Endodermal cell (in vitro differentiated cells): ENCODE measurements around the gene BNC2. TPM values are rescaled to one million over a fixed set of nuclear protein-coding genes. Genes with fewer than 3 reads are reported as not detected.

Experiments used
- DNase-seq: peaks from one replicate; pipeline ENCODE4 v3.0.0-alpha.2; 2017
- H3K27ac ChIP-seq: 2 replicates; pipeline ENCODE4 v1.5.1; 2013; ENCODE audit warnings: mild to moderate bottlenecking, low read depth, low read length, moderate library complexity
- H3K27me3 ChIP-seq: 2 replicates; pipeline ENCODE4 v1.6.1; 2013; ENCODE audit warnings: mild to moderate bottlenecking, low read length, moderate library complexity; ENCODE audit not compliant: insufficient read depth, control insufficient read depth, poor library complexity, severe bottlenecking
- H3K36me3 ChIP-seq: 2 replicates; pipeline ENCODE4 v1.7.0; 2013; ENCODE audit warnings: mild to moderate bottlenecking, low read length, moderate library complexity; ENCODE audit not compliant: control insufficient read depth, insufficient read depth
- H3K4me1 ChIP-seq: one replicate; pipeline ENCODE4 v1.7.0; 2013; ENCODE audit warnings: low read length; ENCODE audit not compliant: control insufficient read depth, insufficient read depth
- H3K4me3 ChIP-seq: 2 replicates; pipeline ENCODE4 v1.5.1; 2013; ENCODE audit warnings: mild to moderate bottlenecking, low read length, moderate library complexity
- H3K9ac ChIP-seq: 2 replicates; pipeline ENCODE4 v1.6.1; 2013; ENCODE audit warnings: mild to moderate bottlenecking, low read length, moderate library complexity; ENCODE audit not compliant: poor library complexity, severe bottlenecking; ENCODE audit errors: extremely low read depth
- H3K9me3 ChIP-seq: 2 replicates; pipeline ENCODE4 v1.6.1; 2013; ENCODE audit warnings: mild to moderate bottlenecking, low read length, moderate library complexity; ENCODE audit not compliant: control insufficient read depth
- H3K27ac Mint-ChIP-seq: 2 replicates; pipeline ENCODE4 v1.8.0; 2020; ENCODE audit warnings: mixed read lengths
- H3K27me3 Mint-ChIP-seq: 2 replicates; pipeline ENCODE4 v1.8.0; 2021; ENCODE audit warnings: mild to moderate bottlenecking, mixed read lengths; ENCODE audit not compliant: insufficient read depth
- H3K36me3 Mint-ChIP-seq: 2 replicates; pipeline ENCODE4 v1.8.0; 2020; ENCODE audit warnings: low read depth, mixed read lengths
- H3K4me1 Mint-ChIP-seq: 2 replicates; pipeline ENCODE4 v1.8.0; 2020; ENCODE audit warnings: mixed read lengths
- H3K4me3 Mint-ChIP-seq: 2 replicates; pipeline ENCODE4 v1.8.0; 2020; ENCODE audit warnings: mild to moderate bottlenecking, moderate library complexity, mixed read lengths
- H3K9me3 Mint-ChIP-seq: 2 replicates; pipeline ENCODE4 v1.8.0; 2020; ENCODE audit warnings: mild to moderate bottlenecking, mixed read lengths
- CTCF ChIP-seq: fragments of 200-600 bp; sonication (generic); conservative IDR thresholded peaks from 2 replicates; pipeline ENCODE4 v1.5.0; 2021; ENCODE audit warnings: antibody characterized with exemption, mild to moderate bottlenecking
- WGBS, 2 experiments: methylation state at CpG; one replicate each; pipeline versions ENCODE4 v1.1.5 to v1.1.7; 2013; ENCODE audit warnings: missing lambda C conversion rate in 2 of 2, mixed read lengths in 1 of 2; ENCODE audit not compliant: insufficient coverage in 1 of 2, insufficient read length in 1 of 2; 5-methylcytosine and 5-hydroxymethylcytosine counted together
- total RNA-seq, 2 donors: library from RNA; stranded (reverse); fragmentation: NEBNext Ultra II Directional in 1 of 2; extraction: Animal tissue kit (Norgen Biotek cat#: 25700) in 1 of 2; gene quantifications; 2 replicates in 1 of 2; 3 replicates in 1 of 2; pipeline ENCODE4 v1.2.1, GENCODE V29; 2021

Gene BNC2
- total RNA-seq, 2 donors from 2014 or later: 3.0 to 10.5 TPM

- H3K27me3 Mint-ChIP-seq: no peaks in the 10 kb centered on the region
- Histone ChIP-seq H3K36me3 (no peaks in the 10 kb centered on the region), H3K27me3 (no peaks in the 10 kb centered on the region), H3K27ac (no peak overlapping the region), H3K9me3 (no peaks in the 10 kb centered on the region), H3K4me1 (no peaks in the 10 kb centered on the region), H3K4me3 (no peak overlapping the region), H3K9ac (no peak overlapping the region)
- H3K27ac Mint-ChIP-seq: no peak overlapping the region
- no peak overlapping the region for H3K4me3 Mint-ChIP-seq
- no peaks in the 10 kb centered on the region for H3K36me3 Mint-ChIP-seq
- peaks cover 2% of the 10 kb centered on the region for H3K9me3 Mint-ChIP-seq
- WGBS, 2 experiments: 88% methylated on average over 2 of the region's 2 CpGs; no CpG with 5 or more reads in 1 of the 2 experiments
- TF ChIP-seq CTCF: no peak
- DNase-seq: no peak
- H3K4me1 Mint-ChIP-seq: peaks cover 8% of the 10 kb centered on the region
These were observed 31.1 kb upstream of the BNC2 start for GRCh38 chr9:16901590-16901989.

GRCh38 chr9:16899606-16900005 is 29.1 kb upstream of the BNC2 start:
- H3K27ac ChIP-seq: no peak overlapping the region
- WGBS, 2 experiments: 79 to 100% methylated on average over 1 to 2 of the region's 2 CpGs
- H3K27ac Mint-ChIP-seq: no peak overlapping the region
- H3K4me3 ChIP-seq: no peak overlapping the region
- no peak overlapping the region for H3K4me3 Mint-ChIP-seq
- H3K27me3 ChIP-seq: no peaks in the 10 kb centered on the region
- H3K27me3 Mint-ChIP-seq: no peaks in the 10 kb centered on the region
- no peaks in the 10 kb centered on the region for H3K36me3 Mint-ChIP-seq
- H3K4me1 Mint-ChIP-seq: peaks cover 8% of the 10 kb centered on the region
- H3K9me3 ChIP-seq: no peaks in the 10 kb centered on the region
- TF ChIP-seq CTCF: no peak
- H3K4me1 ChIP-seq: no peaks in the 10 kb centered on the region
- no peak overlapping the region for H3K9ac ChIP-seq
- no peaks in the 10 kb centered on the region for H3K36me3 ChIP-seq
- peaks cover 2% of the 10 kb centered on the region for H3K9me3 Mint-ChIP-seq
- no peak for DNase-seq

- no peak overlapping the region for H3K4me3 ChIP-seq
- WGBS, 2 experiments: 98% methylated on average over 2 of the region's 2 CpGs; no CpG with 5 or more reads in 1 of the 2 experiments
- Mint-ChIP-seq H3K27me3 (no peaks in the 10 kb centered on the region), H3K4me1 (peaks cover 8% of the 10 kb centered on the region), H3K27ac (no peak overlapping the region), H3K36me3 (no peaks in the 10 kb centered on the region), H3K9me3 (peaks cover 2% of the 10 kb centered on the region), H3K4me3 (no peak overlapping the region)
- no peak overlapping the region for H3K27ac ChIP-seq
- no peaks in the 10 kb centered on the region for H3K27me3 ChIP-seq
- H3K36me3 ChIP-seq: no peaks in the 10 kb centered on the region
- DNase-seq: no peak
- no peaks in the 10 kb centered on the region for H3K4me1 ChIP-seq
- TF ChIP-seq CTCF: no peak
- no peaks in the 10 kb centered on the region for H3K9me3 ChIP-seq
- no peak overlapping the region for H3K9ac ChIP-seq
These were observed 28.0 kb upstream of the BNC2 start for GRCh38 chr9:16898464-16898863.
